ENCODE measurements around the gene STARD10. TPM values are rescaled to one million over a fixed set of nuclear protein-coding genes. Genes with fewer than 3 reads are reported as not detected.

Gene STARD10
- total and polyA plus RNA-seq, 9 of the 15 experiments (the other 6 are each of a cell fraction or from before 2014, with no cell fraction given), result 0.15 to 52.9 (median 32.3) TPM

DNA sequence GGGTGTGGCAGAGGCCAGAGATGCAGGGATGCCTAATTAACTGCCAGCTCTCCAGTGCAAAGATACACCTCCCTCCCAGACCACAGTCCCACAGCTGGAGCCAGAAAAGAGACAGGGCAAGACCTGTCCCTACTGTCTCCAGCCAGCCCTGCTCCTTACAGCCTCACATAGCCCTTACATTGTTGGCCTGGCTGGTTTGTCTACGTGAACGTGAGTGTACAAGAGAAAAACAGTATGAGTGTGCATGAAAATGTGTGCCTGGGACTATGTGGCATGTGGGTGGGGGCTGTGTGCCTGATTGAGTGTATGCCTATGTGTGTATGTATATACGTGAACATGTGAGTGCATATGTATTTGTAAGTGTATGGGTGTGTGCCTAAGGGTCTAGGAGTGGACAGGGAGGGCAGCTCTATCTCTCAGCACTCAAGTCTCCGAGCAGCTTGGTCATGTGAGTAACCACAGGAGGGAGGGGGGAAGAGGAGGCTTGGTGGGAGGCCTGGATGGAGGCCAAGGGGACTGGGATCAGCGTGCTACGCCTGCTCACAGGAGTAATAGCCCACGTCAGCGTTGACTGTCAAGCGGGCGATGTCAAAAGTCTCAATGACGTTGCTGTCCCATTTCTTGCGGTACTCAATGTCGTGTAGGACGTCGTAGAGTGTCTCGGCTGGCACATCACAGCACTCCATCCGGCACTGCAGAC is 35.0 kb downstream of the STARD10 start (continued):
- TF ChIP-seq NCOA6 (IDR thresholded peaks at IDR 0.05) (no peak), EGR1 (conservative IDR thresholded peaks at IDR 0.05) (peak; percentile 42), NFIC (IDR thresholded peaks at IDR 0.05) (peak; percentile 96), ZFP36 (IDR thresholded peaks at IDR 0.05; ENCODE audit: low read depth, low read length, partially characterized antibody) (no peak)

GRCh38 chr11:72758304-72758689 is 35.5 kb downstream of the STARD10 start:
- peaks cover 19% of the 10 kb centered on the region; the same call in 2 of the 3 replicates for H3K36me3 ChIP-seq (ENCODE audit: control insufficient read depth, insufficient read depth, low read length)
- no peaks in the 10 kb centered on the region for H3K27me3 ChIP-seq (ENCODE audit: control insufficient read depth in 2 of 2, insufficient read depth in 2 of 2, low read length in 2 of 2)
- H3K9me1 ChIP-seq (ENCODE audit: control insufficient read depth, insufficient read depth, low read length), result no peaks in the 10 kb centered on the region
- in situ Hi-C loops (cut with MboI), result no loop called here
- BruUV-seq (replicated peaks), result no TSS peak
- H3K9ac ChIP-seq (ENCODE audit: insufficient read depth in 1 of 2, low read depth in 2 of 2, low read length in 2 of 2), result peak overlapping the region; percentile 27 to 28; a peak in 3 of 4 replicates
- H3K4me1 ChIP-seq (replicated peaks in 1 of 2; ENCODE audit: control insufficient read depth in 2 of 2, insufficient read depth in 2 of 2, low read length in 2 of 2), result peaks cover 20 to 40% of the 10 kb centered on the region in 2 experiments
- no peaks in the 10 kb centered on the region for H3K79me2 ChIP-seq (ENCODE audit: control insufficient read depth, insufficient read depth, low read length)
- ChIA-PET CTCF (ENCODE audit: low intra/inter-chr PET ratio) (no interaction called here), POLR2A (interaction anchor here (0.6 to 3.0 kb wide), 5 partner anchors 10 to 82 kb away, joined by 3 to 18 read pairs (median 3); no protein-coding TSS in a partner anchor)
- no peak overlapping the region for H2AFZ ChIP-seq (ENCODE audit: low read depth, low read length)
- intact Hi-C loops (cut with micrococcal nuclease), result no loop called here
- peak; percentile 68 for FAIRE-seq
- peak in 3 of 4 experiments; percentile 48 to 64 (median 51) for DNase-seq (ENCODE audit: extremely low read depth in 1 of 4, low spot score in 3 of 4)
- peak overlapping the region; percentile 66 for H3K4me2 ChIP-seq (ENCODE audit: insufficient read depth, low read length)
- H3K9me3 ChIP-seq (replicated peaks; ENCODE audit: control insufficient read depth, insufficient read depth, low read depth, low read length), result no peaks in the 10 kb centered on the region
- H3K27ac ChIP-seq (ENCODE audit: extremely low read depth, low read depth, low read length), result peak overlapping the region; percentile 62
- no peaks in the 10 kb centered on the region for H4K20me1 ChIP-seq (replicated peaks; ENCODE audit: control insufficient read depth, insufficient read depth, low read length)
- 38% methylated on average over 7 of the region's 7 CpGs for WGBS (ENCODE audit: insufficient coverage, low coverage, missing lambda C conversion rate)
- peak; percentile 49 for ATAC-seq
- no peak overlapping the region for H3K4me3 ChIP-seq
- TF ChIP-seq PHTF2 (CRISPR knock-in tag; IDR thresholded peaks at IDR 0.05), result no peak
- TF ChIP-seq EP400 (IDR thresholded peaks at IDR 0.05), result 0 out of 2 replicates have a peak, but pooled peaks have one; percentile 0
- TF ChIP-seq SPI1 (IDR thresholded peaks at IDR 0.05; ENCODE audit: borderline replicate concordance, low read depth, low read length), result no peak
- no peak for TF ChIP-seq BRF1 (IDR thresholded peaks at IDR 0.05; ENCODE audit: borderline replicate concordance, extremely low read depth, insufficient read length)
- TF ChIP-seq TEAD2 (tag; IDR thresholded peaks at IDR 0.05), result no peak
- no peak for TF ChIP-seq SRSF7 (optimal IDR thresholded peaks at IDR 0.05; ENCODE audit: low read depth, low read length)
- TF ChIP-seq ZNF57 (CRISPR knock-in tag; IDR thresholded peaks at IDR 0.05), result no peak
- no peak for TF ChIP-seq TAF9B (IDR thresholded peaks at IDR 0.05; ENCODE audit: partially characterized antibody)
- TF ChIP-seq CXXC5 (CRISPR knock-in tag; IDR thresholded peaks at IDR 0.05), result 0 out of 2 replicates have a peak, but pooled peaks have one; percentile 13
- no peak for TF ChIP-seq ZNF551 (CRISPR knock-in tag; IDR thresholded peaks at IDR 0.05)
- no peak for TF ChIP-seq TAF1 (IDR thresholded peaks at IDR 0.05; ENCODE audit: control insufficient read depth, extremely low read depth, insufficient read depth, low read length, severe bottlenecking)
- no peak for TF ChIP-seq PURB (CRISPR knock-in tag; IDR thresholded peaks at IDR 0.05; ENCODE audit: low read depth)
- TF ChIP-seq BMI1 (IDR thresholded peaks at IDR 0.05; ENCODE audit: low read length), result no peak
- TF ChIP-seq CHCHD3 (CRISPR knock-in tag; IDR thresholded peaks at IDR 0.05), result no peak
- TF ChIP-seq ZBTB7A (IDR thresholded peaks at IDR 0.05; ENCODE audit: borderline replicate concordance, control insufficient read depth, low read depth, low read length), result peak; percentile 34; the same call in 1 of the 2 replicates
- no peak for TF ChIP-seq PHF21A (IDR thresholded peaks at IDR 0.05; ENCODE audit: borderline replicate concordance, low read depth)
- TF ChIP-seq DIDO1 (tag; IDR thresholded peaks at IDR 0.05; ENCODE audit: low read depth), result no peak
- no peak for TF ChIP-seq ZFP1 (CRISPR knock-in tag; IDR thresholded peaks at IDR 0.05)
- TF ChIP-seq ETV1 (tag; conservative IDR thresholded peaks at IDR 0.05; ENCODE audit: low read depth), result no peak
- TF ChIP-seq MCM2 (IDR thresholded peaks at IDR 0.05; ENCODE audit: low read depth), result no peak
- TF ChIP-seq ELF4 (CRISPR knock-in tag; IDR thresholded peaks at IDR 0.05), result no peak
- TF ChIP-seq RBM17 (IDR thresholded peaks at IDR 0.05; ENCODE audit: borderline replicate concordance, low read depth, low read length), result no peak

All from K562 (cell line).